OCI-LY3 (cell line): ENCODE data around the gene LRP1B.

Experiments used
- EZH2phosphoT487 ChIP-seq: fragments of 200-600 bp; shearing (Covaris generic); IDR thresholded peaks from 2 replicates; pipeline ENCODE4 v1.6.1; 2018; ENCODE audit warnings: antibody characterized with exemption, mixed run types, low read depth
- TF ChIP-seq, protein P1 (sequence below): fragments of 200-600, 300-600 bp; sonication (generic); IDR thresholded peaks from 2 replicates; pipeline ENCODE4 v1.5.1; 2014; ENCODE audit warnings: antibody characterized with exemption, low read length, low read depth

- TF ChIP-seq, protein P1, sequence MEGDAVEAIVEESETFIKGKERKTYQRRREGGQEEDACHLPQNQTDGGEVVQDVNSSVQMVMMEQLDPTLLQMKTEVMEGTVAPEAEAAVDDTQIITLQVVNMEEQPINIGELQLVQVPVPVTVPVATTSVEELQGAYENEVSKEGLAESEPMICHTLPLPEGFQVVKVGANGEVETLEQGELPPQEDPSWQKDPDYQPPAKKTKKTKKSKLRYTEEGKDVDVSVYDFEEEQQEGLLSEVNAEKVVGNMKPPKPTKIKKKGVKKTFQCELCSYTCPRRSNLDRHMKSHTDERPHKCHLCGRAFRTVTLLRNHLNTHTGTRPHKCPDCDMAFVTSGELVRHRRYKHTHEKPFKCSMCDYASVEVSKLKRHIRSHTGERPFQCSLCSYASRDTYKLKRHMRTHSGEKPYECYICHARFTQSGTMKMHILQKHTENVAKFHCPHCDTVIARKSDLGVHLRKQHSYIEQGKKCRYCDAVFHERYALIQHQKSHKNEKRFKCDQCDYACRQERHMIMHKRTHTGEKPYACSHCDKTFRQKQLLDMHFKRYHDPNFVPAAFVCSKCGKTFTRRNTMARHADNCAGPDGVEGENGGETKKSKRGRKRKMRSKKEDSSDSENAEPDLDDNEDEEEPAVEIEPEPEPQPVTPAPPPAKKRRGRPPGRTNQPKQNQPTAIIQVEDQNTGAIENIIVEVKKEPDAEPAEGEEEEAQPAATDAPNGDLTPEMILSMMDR, result no peak
- no peak for TF ChIP-seq EZH2phosphoT487
Measured at GRCh38 chr2:140257692-140258300, 1873.0 kb downstream of the LRP1B start.
